HPDE6-E6E7 (cell line): ENCODE results near the gene ZNF804B.

Experiments
- DNase-seq: peaks from one replicate; pipeline ENCODE4 v3.0.0; 2011; ENCODE audit warnings: missing footprints; ENCODE audit errors: extremely low spot score

The ZNF804B gene

GRCh38 chr7:89265631-89266030 is 506.1 kb downstream of the ZNF804B start:
- no peak for DNase-seq

- DNase-seq, result no peak
Observed at GRCh38 chr7:89283302-89283701, 523.8 kb downstream of the ZNF804B start.

- no peak for DNase-seq
Observed at GRCh38 chr7:89308535-89308934, 549.0 kb downstream of the ZNF804B start.

GRCh38 chr7:89311886-89312285 is 552.4 kb downstream of the ZNF804B start:
- DNase-seq, result no peak

- no peak for DNase-seq
Observed at GRCh38 chr7:89312551-89312950, 553.1 kb downstream of the ZNF804B start.

- no peak for DNase-seq
Observed at GRCh38 chr7:89316584-89317251, 557.2 kb downstream of the ZNF804B start.

GRCh38 chr7:89332026-89332425 is 572.5 kb downstream of the ZNF804B start:
- no peak for DNase-seq

GRCh38 chr7:89334797-89335196 is 575.3 kb downstream of the ZNF804B start:
- no peak for DNase-seq

- DNase-seq, result no peak
Observed at GRCh38 chr7:89335490-89335889, 576.0 kb downstream of the ZNF804B start.

GRCh38 chr7:89336121-89336520 is 576.6 kb downstream of the ZNF804B start:
- DNase-seq, result no peak

- DNase-seq, result no peak
Observed at GRCh38 chr7:89339748-89340147, 580.2 kb downstream of the ZNF804B start.

- no peak for DNase-seq
Observed at GRCh38 chr7:89357121-89357520, 597.6 kb downstream of the ZNF804B start.

- no peak for DNase-seq
Observed at GRCh38 chr7:89377219-89377618, 617.7 kb downstream of the ZNF804B start.

- no peak for DNase-seq
Observed at GRCh38 chr7:89385411-89385810, 625.9 kb downstream of the ZNF804B start.
